HepG2 (cell line): ENCODE results near the gene SMAD3. TPM values are rescaled to one million over a fixed set of nuclear protein-coding genes. Genes with fewer than 3 reads are reported as not detected.

ENCODE experiments used
- AHDC1 ChIP-seq: sonication (generic); formaldehyde crosslinking; IDR thresholded peaks from 2 replicates; pipeline ENCODE4 v1.5.1; 2020; ENCODE audit warnings: mild to moderate bottlenecking, missing genetic modification reagents, borderline replicate concordance
- MTF2 ChIP-seq: sonication (generic); formaldehyde crosslinking; IDR thresholded peaks from 2 replicates; pipeline ENCODE4 v1.5.0; 2020; ENCODE audit warnings: missing genetic modification reagents, borderline replicate concordance
- MXD1 ChIP-seq: sonication (generic); formaldehyde crosslinking; IDR thresholded peaks from 2 replicates; pipeline ENCODE4 v1.4.0; 2020; ENCODE audit warnings: mild to moderate bottlenecking, missing genetic modification reagents
- RCOR2 ChIP-seq: IDR thresholded peaks from 2 replicates; pipeline ENCODE4 v1.6.1; 2016; ENCODE audit warnings: missing biosample characterization, missing genetic modification reagents
- TEAD3 ChIP-seq: optimal IDR thresholded peaks from 2 replicates; pipeline ENCODE3; 2016; ENCODE audit warnings: borderline replicate concordance
- TFAP4 ChIP-seq: sonication (generic); IDR thresholded peaks from 2 replicates; pipeline ENCODE4 v1.6.1; 2016; ENCODE audit warnings: low read depth, borderline replicate concordance
- ZBTB40 ChIP-seq, 2 experiments: fragments of 450-650 bp in 1 of 2; sonication (generic) in 1 of 2; formaldehyde crosslinking in 1 of 2; IDR thresholded peaks; 2 replicates each; pipeline versions ENCODE4 v1.6.1 to v1.8.0; 2016 to 2022; ENCODE audit warnings: antibody characterized with exemption in 1 of 2, mild to moderate bottlenecking in 1 of 2, missing genetic modification reagents in 1 of 2
- ZNF160 ChIP-seq: sonication (generic); formaldehyde crosslinking; IDR thresholded peaks from 2 replicates; pipeline ENCODE4 v1.8.0; 2022; ENCODE audit warnings: mild to moderate bottlenecking, inconsistent platforms, missing genetic modification reagents
- ZNF777 ChIP-seq: sonication (generic); formaldehyde crosslinking; IDR thresholded peaks from 2 replicates; pipeline ENCODE4 v1.4.0; 2020; ENCODE audit warnings: missing genetic modification reagents
- polyA plus RNA-seq, 8 experiments: library from polyadenylated mRNA; depleted of rRNA in 3 of 8; stranded (reverse) in 7 of 8; unstranded in 1 of 8; fragments of >200 nt; fragmentation: Illumina TruSeq in 4 of 8; extraction: Trizol in 4 of 8; gene quantifications; 2 replicates each; pipeline versions ENCODE4 v1.2.1 to v1.2.3, GENCODE V29; 2011 to 2016; ENCODE audit warnings: low read depth in 4 of 8, missing spikeins in 1 of 8, mixed read lengths in 1 of 8; ENCODE audit not compliant: insufficient read depth in 1 of 8
- total RNA-seq, 5 experiments: library from RNA; depleted of rRNA; stranded (reverse); fragments of >200 nt; fragmentation: Illumina TruSeq; extraction: Trizol; gene quantifications; 2 replicates each; pipeline ENCODE4 v1.2.3, GENCODE V29; 2016; ENCODE audit warnings: low read depth in 1 of 5

SMAD3 gene
- total and polyA plus RNA-seq, 2 of the 13 experiments (the other 11 are each of a cell fraction or from before 2014, with no cell fraction given) = 8.6 to 56.3 TPM

GRCh38 chr15:67024314-67024997 lies 40.9 kb upstream of the SMAD3 start (continued):
- TF ChIP-seq ZBTB40 (IDR thresholded peaks at IDR 0.05) (no peak), ZBTB40 (CRISPR knock-in tag; IDR thresholded peaks at IDR 0.05) (no peak), MTF2 (no peak), TFAP4 (peak; percentile 57; the same call in 1 of the 2 replicates), TEAD3 (CRISPR knock-in tag) (peak; percentile 17), RCOR2 (CRISPR knock-in tag) (0 out of 2 replicates have a peak, but pooled peaks have one; percentile 19), AHDC1 (CRISPR knock-in tag) (peak; percentile 41; the same call in 1 of the 2 replicates), ZNF160 (CRISPR knock-in tag) (no peak), ZNF777 (CRISPR knock-in tag) (no peak), MXD1 (CRISPR knock-in tag) (no peak)
